HG03175 (cell line): Measurements from ENCODE around the gene RABGGTB.
"Not testable (repeated sequence)": the region's sequence is repeated elsewhere in the genome, so short reads cannot be mapped to it uniquely, and the experiment has no call there.

ENCODE experiments used
- ATAC-seq: cut with Tn5 transposase; IDR thresholded peaks from one replicate; pipeline ENCODE4 v1.9.1; 2021; ENCODE audit warnings: mild to moderate bottlenecking, moderate library complexity; ENCODE audit not compliant: unreplicated experiment

RABGGTB gene

DNA sequence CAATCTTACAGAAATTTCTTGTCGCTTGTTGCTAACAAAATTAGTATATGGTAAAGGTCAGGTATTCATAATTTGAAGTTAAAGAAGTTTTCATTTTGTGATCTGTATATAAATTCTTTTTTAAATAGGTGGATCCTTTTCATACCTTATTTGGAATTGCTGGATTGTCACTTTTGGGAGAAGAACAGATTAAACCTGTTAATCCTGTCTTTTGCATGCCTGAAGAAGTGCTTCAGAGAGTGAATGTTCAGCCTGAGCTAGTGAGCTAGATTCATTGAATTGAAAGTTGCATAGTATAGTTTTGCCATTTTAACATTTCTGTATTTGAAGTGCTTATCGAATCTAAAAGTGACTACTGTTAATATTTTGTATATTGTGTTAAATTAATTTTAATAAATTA is 8.3 kb downstream of the RABGGTB start:
- no peak for ATAC-seq

- ATAC-seq, result no peak
These were observed 9.7 kb downstream of the RABGGTB start for GRCh38 chr1:75795703-75796193.

DNA sequence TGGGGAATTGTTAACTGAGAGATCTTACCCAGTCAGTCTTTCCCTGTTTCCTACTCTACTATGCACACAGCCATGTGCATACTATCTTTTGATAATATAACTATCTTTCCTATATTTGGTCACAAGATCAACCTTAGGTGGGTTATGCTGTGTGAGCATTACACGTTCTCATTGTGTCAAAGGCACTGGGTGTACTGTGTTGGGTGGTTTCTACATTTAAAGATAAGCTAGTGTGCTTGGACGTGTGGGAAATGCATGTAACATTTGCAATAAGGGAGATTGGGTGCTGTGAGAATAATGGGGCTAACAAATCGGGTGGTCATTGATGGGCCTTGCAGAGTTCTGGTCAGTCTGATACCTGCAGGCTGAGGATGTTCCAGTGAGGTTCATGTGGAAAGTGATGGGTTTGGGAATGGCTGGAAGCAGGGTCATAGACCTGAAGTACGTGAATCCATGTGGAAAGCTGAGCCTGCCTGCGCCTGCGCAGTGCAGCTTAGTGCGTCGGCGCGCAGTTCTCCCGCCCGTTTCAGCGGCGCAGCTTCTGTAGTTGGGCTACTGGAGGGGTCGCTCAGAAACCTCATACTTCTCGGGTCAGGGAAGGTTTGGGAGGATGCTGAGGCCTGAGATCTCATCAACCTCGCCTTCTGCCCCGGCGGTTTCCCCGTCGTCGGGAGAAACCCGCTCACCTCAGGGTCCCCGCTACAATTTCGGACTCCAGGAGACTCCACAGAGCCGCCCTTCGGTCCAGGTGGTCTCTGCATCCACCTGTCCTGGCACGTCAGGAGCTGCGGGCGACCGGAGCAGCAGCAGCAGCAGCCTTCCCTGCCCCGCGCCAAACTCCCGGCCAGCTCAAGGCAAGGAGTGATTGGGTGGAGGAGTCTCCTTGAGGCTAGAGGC is 10.6 kb downstream of the RABGGTB start, which contains the start of gene MSH4:
Gene MSH4, plus strand, starts transcription at position 507 of the 897 bp plus-strand sequence. Its CDS starts 104 bp downstream, at position 611.
- no peak for ATAC-seq

GRCh38 chr1:75797273-75797588 is 11.2 kb downstream of the RABGGTB start:
- no peak for ATAC-seq

DNA sequence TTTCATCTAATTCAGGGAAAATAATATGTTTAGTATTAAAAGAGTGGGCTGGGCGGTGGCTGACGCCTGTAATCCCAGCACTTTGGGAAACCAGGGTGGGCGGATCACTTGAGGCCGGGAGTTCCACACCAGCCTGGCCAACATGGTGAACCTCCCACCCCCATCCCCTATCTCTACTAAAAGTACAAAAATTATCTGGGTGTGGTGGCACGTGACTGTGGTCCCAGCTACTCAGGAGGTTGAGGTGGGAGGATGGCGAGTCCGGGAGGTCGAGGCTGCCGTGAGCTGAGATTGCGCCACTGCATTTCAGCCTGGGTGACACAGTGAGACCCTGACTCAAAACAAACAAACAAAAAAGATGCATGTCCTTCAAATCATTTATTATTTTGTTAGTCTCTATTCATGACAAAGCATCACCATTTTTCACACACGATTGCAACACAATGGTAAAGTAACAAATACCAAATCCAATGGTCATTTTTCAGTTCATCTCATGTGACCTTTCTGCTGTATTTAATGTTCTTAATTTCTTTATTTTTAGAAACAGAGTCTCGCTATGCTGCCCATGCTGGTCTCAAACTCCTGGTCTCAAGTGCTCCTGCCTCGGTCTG is 11.7 kb downstream of the RABGGTB start:
- no peak for ATAC-seq

DNA sequence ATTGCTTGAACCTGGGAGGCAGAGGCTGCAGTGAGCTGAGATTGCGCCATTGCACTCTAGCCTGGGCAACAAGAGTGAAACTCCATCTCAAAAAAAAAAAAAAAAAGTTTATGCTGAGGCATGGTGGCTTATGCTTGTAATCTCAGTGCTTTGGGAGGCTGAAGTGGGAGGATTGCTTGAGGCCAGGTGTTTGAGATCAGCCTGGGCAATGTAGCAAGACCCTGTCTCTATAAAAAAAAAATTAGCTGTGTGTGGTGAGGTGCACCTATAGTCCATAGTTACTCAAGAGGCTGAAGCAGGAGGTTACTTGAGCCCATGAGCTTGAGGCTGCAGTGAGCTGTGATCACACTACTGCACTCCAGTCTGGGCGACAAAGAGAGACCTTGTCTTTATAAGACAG is 15.4 kb downstream of the RABGGTB start:
- not testable (repeated sequence) for ATAC-seq

DNA sequence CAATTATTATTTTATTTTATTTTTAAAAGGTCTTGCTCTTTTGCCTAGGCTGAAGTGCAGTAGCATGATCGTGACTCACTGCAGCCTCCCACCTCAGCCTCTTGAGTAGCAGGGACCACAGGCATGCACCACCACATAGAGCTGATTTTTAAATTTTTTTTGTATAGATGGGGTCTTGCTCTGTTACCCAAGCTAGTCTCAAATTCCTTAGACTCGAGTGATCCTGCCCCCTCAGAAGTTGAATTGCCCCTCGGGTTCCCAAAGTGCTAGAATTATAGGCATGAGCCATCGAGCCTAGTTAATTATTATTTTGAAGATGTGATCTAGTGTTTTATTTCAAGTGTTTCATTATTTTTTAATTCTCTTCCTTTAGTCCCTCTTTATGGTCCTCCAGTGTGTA is 22.9 kb downstream of the RABGGTB start:
- ATAC-seq, result no peak

- ATAC-seq, result not testable (repeated sequence)
These were observed 24.1 kb downstream of the RABGGTB start for GRCh38 chr1:75810113-75810512.

GRCh38 chr1:75811211-75811981 is 25.3 kb downstream of the RABGGTB start:
- ATAC-seq, result no peak

DNA sequence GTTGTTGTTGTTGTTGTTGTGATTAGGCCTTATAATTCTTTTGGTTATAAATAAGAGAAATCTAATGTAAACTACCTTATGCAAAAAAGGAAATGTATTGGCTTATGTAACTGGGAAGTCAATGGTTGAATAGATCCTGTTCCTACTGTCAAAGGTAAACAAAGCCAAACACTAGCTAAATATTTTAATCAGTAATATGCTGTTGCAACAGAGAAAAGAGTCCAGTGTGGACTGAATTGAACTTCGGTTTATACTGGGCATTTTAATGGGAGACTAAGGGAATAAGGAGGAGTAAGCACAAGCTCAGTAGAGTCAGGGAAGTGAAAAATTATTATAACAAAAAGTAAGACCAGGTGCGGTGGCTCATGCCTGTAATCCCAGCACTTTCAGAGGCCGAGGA is 26.0 kb downstream of the RABGGTB start:
- no peak for ATAC-seq

GRCh38 chr1:75823596-75823995 is 37.5 kb downstream of the RABGGTB start:
- not testable (repeated sequence) for ATAC-seq

DNA sequence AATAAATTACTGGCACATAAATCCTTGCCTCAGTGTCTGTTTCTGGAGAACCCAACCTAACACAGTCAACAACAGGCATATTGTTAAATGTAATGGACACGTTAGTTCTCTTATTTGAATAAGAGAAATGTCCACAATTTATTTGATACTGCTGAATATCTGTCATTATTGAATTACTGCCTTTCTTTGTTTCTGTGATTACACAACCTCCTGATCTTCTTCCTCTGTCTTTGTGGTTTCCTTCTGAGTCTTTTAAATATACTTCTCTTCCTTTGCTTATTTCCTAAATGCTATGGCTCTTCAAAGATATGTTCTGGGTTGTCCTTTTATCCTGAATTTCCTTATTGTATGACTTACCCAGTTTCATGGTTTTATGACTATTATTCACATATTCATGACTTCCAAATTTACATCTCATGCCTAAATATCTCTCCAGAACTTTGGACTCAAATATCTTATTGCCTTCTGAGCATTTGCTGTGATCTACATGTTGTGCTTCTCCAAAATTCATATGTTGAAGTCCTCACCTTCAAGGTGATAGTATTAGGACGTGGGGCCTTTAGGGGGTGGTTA is 50.6 kb downstream of the RABGGTB start:
- ATAC-seq, result no peak

DNA sequence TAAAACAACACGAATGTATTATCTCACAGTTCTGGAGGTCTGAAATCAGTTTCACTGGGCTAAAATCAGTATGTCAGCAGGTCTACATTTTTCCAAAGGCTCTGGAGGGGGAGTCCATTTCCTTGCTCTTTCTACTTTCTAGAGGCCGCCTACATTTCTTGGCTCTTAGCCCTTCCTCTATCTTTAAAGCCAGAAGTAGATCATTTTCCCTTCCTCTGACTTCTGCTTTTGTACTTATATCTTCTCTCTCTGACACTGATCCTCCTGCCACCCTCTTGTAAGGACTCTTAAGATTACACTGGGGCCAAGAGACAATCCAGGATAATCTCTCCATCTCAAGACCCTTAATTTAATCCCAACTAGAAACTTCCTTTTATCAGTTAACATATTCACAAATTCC is 52.0 kb downstream of the RABGGTB start:
- no peak for ATAC-seq

DNA sequence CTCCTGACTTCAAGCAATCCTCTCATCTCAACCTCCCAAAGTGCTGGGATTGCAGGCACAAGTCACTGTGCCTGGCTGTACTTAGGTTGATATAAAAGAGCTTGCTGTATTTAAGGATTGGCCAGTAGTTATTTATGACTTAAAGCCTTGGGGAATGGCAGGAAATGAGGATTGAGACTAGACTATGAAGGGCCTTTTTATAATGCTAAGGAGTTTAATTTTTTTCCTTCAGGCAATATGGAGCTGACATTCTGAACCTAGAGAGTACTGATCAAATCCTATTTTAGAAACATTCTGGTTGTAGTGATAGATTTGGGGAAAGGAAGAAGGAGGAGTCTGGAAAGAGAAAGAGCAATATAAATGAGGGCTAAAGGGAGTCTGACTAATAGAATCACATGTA is 55.4 kb downstream of the RABGGTB start:
- no peak for ATAC-seq
